HG03565 (cell line): ENCODE measurements around the gene LASP1.

Experiments
- ATAC-seq: cut with Tn5 transposase; IDR thresholded peaks from one replicate; pipeline ENCODE4 v1.9.1; 2021; ENCODE audit warnings: mild to moderate bottlenecking, moderate library complexity; ENCODE audit not compliant: unreplicated experiment

LASP1 gene

GRCh38 chr17:38868817-38869525 lies 887 bp upstream of the LASP1 start:
- peak; percentile 31 for ATAC-seq

DNA sequence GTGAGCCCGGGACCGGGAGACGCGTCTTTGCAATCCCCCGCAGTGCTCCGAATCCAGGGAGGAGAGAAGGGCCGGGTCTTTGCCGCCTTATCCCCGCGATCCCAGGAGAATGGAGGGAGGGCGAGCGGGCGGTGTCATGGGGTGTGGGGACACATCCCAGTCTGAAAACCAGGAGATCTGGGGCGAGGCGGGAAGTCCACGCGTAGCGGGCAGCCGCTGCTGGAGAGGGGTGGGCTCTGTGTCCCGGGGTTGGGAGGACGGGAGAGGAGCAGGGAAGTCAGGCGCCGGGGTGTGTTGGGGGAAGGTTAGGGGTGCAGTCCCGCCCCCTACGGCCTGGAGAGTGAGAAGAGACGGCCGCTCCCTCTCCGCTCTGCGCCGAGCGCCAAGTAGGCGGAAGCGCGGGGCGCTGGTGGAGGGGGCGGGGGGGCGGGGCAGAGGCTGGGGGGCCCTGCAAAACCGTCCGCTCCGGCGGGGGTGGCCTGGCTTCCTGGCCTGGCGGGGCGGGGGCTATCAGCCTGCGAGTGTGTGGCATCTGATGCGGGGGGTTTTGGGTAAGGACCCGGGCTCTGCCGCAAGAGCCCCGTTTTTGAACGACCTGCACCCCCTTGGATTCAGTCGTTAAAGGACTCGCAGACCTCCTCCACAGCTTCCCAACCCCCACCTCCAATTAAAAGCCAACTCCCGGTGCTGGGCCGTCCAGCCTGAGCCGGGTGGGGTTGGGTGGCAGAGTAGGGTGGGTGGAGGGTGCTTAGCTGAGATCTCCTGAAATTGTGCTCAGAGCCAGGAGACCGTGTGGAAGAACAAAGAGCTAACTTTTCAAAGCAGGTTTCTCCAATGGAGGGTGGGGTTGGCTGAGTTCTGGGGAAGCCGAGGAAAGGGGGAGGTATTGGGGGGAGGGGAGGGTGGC lies 654 bp downstream of the LASP1 start:
- no peak for ATAC-seq

DNA sequence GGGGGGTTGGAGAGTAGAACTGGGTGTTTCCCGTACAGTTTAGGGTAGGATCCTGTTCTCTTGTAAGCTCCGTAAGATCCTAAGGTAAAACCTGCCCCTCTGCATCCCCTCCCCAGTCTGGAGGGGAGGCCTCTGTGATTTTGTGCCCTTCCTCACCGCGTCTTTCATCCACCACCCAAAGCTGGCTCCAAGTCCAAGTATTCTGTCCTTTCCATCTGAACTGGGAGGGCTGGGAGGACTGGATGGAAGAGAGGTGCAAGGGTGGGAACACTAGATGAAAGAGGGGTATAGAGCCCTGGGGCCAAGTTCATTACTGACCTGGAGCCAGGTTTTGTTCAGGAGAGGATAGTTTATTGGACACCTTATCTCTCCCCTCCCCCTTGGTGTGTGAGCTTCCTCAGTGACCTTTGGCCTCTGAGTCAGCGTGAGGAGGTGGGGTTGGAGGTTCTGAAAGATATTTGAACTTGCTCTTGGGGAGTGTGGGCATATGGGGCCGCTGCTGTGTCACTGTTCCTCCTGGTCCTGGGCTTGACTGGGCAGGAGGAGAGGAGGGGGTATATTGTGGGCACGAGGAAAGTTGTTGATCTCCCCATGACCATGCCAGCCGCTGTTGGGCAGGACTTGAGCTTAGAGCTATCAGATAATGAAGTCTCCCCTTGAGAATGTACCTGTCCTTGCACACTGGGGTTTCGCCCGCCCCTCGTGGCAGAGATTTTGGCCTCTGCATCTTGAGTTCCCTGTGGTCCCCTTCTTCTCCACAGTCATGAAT lies 1.6 kb downstream of the LASP1 start:
- ATAC-seq: no peak

DNA sequence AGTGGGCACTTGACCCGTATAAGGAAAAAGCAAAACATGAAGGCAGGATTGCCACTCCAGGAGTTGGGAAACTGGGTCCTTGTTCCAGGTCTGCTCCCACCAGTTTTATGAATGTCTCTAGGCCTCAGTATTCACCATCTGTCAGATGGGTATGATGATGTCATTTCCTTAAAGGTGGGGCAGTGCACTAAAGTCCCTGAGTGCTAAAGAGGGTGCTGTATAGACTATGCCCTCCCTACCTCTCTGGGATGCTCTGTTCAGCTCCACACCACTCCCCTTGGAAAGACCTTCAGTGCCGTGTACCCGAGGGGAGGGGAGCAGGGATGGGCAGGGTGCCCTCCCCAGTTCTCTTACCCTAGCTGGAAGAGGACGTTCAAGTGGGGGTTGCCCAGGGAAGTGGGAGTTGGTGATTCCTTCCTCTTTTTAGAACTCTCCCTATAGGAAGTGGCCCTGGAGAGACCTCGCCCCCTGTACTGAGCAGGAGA lies 2.2 kb downstream of the LASP1 start:
- no peak for ATAC-seq

GRCh38 chr17:38872671-38873385 lies 3.0 kb downstream of the LASP1 start:
- ATAC-seq: no peak

DNA sequence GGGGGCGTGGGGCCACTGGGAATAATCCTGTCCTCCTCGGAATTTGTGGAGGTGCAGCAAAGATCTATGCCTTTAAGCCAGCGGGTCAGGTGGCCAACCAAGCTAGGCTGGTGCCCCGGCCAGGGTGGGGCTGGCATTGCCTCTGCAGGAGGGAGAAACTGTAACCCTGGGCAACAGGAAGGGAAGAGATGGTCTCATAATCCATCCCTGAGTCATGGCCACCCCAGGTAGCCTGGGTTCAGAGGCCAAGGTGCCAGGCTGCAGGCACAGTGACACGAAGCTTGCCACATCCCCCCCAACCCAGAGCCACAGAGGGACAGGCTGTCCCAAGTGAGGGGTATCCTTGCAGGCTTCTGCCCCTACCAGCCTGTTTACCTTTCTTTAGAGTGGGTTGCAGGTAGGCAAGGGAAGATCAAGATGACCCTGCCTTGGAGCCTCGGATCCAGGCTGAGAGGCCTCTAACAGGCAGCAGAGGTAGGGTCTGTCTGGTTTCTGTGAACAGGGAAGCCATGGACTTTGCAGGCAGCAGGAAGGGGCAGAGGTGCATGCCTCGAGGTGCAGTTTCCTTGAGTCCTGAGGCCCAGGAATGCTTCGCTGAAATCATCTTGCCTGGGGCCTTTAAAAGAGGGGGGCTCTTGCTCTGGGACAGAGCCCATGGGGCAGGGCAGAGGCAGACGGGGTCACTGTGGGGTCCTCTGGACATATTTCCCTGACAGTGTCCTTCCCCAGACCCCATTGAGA lies 4.0 kb downstream of the LASP1 start:
- no peak for ATAC-seq

DNA sequence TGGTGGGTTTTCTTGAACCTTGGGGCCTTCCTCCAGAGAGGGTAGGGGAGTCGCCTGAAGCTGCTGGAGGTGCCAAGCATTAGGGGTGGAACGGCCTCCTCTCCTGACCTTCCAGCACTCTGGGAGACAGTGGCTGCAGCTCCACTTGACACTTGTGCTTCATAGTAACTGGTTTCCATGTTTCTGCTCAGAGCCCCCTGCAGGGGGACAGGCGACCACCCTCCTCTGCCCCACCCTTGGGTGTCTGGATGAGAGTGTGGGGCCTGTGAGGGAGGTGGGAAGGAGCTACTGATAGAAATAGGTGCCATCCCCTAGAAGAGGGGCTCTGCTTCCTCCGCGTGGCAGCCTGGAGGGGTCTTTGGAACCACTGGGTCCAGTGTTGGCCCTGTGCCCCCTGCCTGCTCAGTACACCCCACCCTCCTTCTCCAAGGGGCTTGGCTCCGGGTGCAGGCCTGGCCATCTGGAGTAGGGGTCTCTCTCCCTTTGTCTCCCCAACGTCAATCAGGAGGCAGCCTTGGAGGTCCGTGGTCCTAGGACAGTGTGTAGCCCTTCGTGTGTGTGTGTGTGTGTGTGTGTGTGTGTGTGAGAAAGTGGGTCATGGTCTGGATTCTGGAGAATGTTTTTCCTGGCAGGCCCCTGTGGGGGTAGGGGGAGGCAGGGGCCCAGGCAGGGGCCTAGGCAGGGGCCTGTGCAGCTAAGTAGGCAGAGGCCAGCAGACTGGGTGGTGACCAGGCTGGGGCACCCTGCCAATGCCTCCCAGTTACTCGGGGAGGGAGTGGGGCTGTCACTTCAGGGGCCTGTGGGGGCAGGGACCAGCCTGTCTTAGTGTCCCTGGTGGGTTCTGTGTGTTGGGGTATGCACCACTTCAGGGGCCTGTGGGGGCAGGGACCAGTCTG lies 4.9 kb downstream of the LASP1 start:
- ATAC-seq: no peak

GRCh38 chr17:38875477-38876075 lies 5.7 kb downstream of the LASP1 start:
- ATAC-seq: no peak

- no peak for ATAC-seq
Measured at GRCh38 chr17:38877130-38877851, 7.4 kb downstream of the LASP1 start.

DNA sequence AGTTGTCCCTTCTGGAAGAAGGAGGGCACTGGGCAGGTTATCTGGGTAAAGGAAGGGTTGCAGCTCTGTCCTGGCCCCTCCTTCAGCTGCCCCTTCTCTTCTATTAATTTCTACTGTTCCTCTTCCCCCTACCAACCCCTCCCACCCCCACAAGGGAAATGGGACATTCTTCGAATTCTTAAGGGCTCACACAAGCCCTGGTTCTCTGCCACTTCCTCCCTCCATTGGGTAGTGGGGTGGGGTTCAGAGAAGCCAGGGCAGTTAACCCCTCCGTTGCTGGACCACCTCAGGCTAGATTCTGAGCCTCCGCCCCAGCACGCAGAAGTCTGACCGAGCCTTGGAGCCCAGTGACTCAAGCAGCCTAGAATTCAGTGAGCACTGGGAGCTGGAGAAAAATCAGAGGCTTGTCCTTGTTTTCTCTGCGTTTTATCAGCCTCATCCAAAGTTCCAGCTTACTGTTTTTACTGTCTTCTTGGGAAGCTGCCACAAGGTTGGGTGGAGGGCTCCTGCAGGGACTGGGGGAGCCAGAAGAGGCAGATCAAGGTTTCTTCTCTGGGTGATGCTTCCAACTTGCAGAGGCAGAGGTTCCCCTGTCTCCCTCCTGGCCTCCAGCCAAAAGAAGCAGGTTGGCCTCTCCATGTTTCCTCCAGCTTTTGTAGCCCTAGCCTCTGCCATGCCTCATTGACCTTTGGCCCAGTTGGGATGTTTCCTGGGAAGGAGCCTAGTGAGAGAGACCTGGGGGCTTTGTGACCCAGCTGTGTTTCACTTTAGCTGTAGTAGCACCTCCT lies 10.2 kb downstream of the LASP1 start:
- no peak for ATAC-seq

- no peak for ATAC-seq
Measured at GRCh38 chr17:38881600-38882191, 11.8 kb downstream of the LASP1 start.

DNA sequence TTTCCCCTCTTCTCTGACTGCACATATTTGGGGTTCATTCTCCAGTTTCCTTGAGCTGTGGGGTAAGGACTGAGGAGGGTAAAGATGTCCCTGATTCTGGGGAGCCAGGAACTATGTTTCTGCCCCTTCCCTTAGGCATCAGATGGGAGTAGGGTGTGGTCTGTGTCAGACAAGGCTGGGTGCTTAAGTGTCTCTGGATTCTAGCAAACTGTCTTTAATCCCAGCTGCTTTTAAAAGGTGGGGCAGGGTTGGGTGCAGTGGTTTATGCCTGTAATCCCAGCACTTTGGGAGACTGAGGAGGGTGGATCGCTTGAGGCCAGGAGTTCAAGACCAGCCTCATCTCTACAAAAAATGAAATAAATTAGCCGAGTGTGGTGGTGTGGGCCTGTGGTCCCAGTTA lies 13.0 kb downstream of the LASP1 start:
- ATAC-seq: no peak

- ATAC-seq: no peak
Measured at GRCh38 chr17:38883592-38884526, 14.0 kb downstream of the LASP1 start.

- no peak for ATAC-seq
Measured at GRCh38 chr17:38885044-38885727, 15.3 kb downstream of the LASP1 start.
